HepG2 (cell line): Measurements from ENCODE around the gene KLF11.

Experiments
- CTCF ChIP-seq: sonication (generic); formaldehyde crosslinking; IDR thresholded peaks from 2 replicates; pipeline ENCODE4 v1.5.0; 2020; ENCODE audit warnings: mild to moderate bottlenecking, missing genetic modification reagents, moderate library complexity
- EP300 ChIP-seq, 3 experiments: sonication (generic) in 1 of 3; formaldehyde crosslinking in 1 of 3; IDR thresholded peaks; 2 replicates each; pipeline versions ENCODE4 v1.5.1 to v1.6.1; 2011 to 2020; ENCODE audit warnings: low read depth in 2 of 3, low read length in 2 of 3, borderline replicate concordance in 1 of 3, improper control_type of control experiment in 1 of 3, mild to moderate bottlenecking in 1 of 3, missing genetic modification reagents in 1 of 3, moderate library complexity in 1 of 3
- IKZF5 ChIP-seq: IDR thresholded peaks from 2 replicates; pipeline ENCODE4 v1.6.1; 2018; ENCODE audit warnings: missing genetic modification reagents, mild to moderate bottlenecking, missing compliant biosample characterization
- NFE2L1 ChIP-seq: sonication (generic); formaldehyde crosslinking; IDR thresholded peaks from 2 replicates; pipeline ENCODE4 v1.4.0; 2020; ENCODE audit warnings: missing genetic modification reagents, mild to moderate bottlenecking, borderline replicate concordance
- POLR2AphosphoS5 ChIP-seq: IDR thresholded peaks from 2 replicates; pipeline ENCODE4 v1.6.1; 2012; ENCODE audit warnings: low read depth, low read length
- ZNF629 ChIP-seq: sonication (generic); formaldehyde crosslinking; conservative IDR thresholded peaks from 2 replicates; pipeline ENCODE4 v1.5.0; 2020; ENCODE audit warnings: missing genetic modification reagents

GRCh38 chr2:10016802-10017258 is 26.5 kb upstream of the KLF11 start:
- TF ChIP-seq IKZF5 (no peak), NFE2L1 (no peak), POLR2AphosphoS5 (no peak), ZNF629 (no peak), EP300 (IDR thresholded peaks at IDR 0.05; ENCODE audit: low read depth in 2 of 2, low read length in 2 of 2) (no peak), EP300 (CRISPR knock-in tag; IDR thresholded peaks at IDR 0.05; ENCODE audit: borderline replicate concordance) (no peak), CTCF (CRISPR knock-in tag) (no peak)
